PFSK-1 (cell line): ENCODE results near the gene CCDC112.

Experiments used
- POLR2AphosphoS5 ChIP-seq: IDR thresholded peaks from 2 replicates; pipeline ENCODE4 v1.6.1; 2012; ENCODE audit warnings: low read depth, mild to moderate bottlenecking, control low read depth, low read length, moderate library complexity
- REST ChIP-seq, 2 experiments: IDR thresholded peaks; 2 replicates each; pipeline versions ENCODE4 v1.6.1 to v1.8.0; 2011 to 2012; ENCODE audit warnings: low read depth in 2 of 2, low read length in 2 of 2, control low read depth in 1 of 2, inconsistent platforms in 1 of 2, mild to moderate bottlenecking in 1 of 2, moderate library complexity in 1 of 2; ENCODE audit not compliant: insufficient read depth in 1 of 2
- TAF1 ChIP-seq: IDR thresholded peaks from 2 replicates; pipeline ENCODE4 v1.6.1; 2012; ENCODE audit warnings: low read length, control low read depth, borderline replicate concordance; ENCODE audit not compliant: insufficient read depth

GRCh38 chr5:115329475-115329874 is 33.0 kb upstream of the CCDC112 start:
- TF ChIP-seq REST (IDR thresholded peaks at IDR 0.05; ENCODE audit: insufficient read depth in 1 of 2, low read depth in 2 of 2, low read length in 2 of 2) = no peak
- no peak for TF ChIP-seq POLR2AphosphoS5
- TF ChIP-seq TAF1 = no peak
